Transverse colon (tissue), 4 donors: ENCODE results near the gene DNHD1. TPM values are rescaled to one million over a fixed set of nuclear protein-coding genes. Genes with fewer than 3 reads are reported as not detected.

Experiments used
- DNase-seq: peaks from one replicate; pipeline ENCODE4 v3.0.0-alpha.2; 2019
- H3K27ac ChIP-seq, 4 donors: fragments of 200-600 bp; sonication (generic); 2 replicates each; pipeline ENCODE4 v1.5.1; 2016 to 2018; ENCODE audit warnings: inconsistent platforms in 4 of 4
- H3K27me3 ChIP-seq: fragments of 200-600 bp; sonication (generic); 2 replicates; pipeline ENCODE4 v1.5.1; 2017; ENCODE audit warnings: inconsistent platforms
- H3K36me3 ChIP-seq, 4 donors: fragments of 200-600 bp; sonication (generic); 2 replicates each; pipeline ENCODE4 v1.5.1; 2017 to 2019; ENCODE audit warnings: inconsistent platforms in 4 of 4
- H3K4me1 ChIP-seq, 4 donors: fragments of 200-600 bp; sonication (generic); 2 replicates each; pipeline ENCODE4 v1.5.1; 2017 to 2020; ENCODE audit warnings: inconsistent platforms in 4 of 4
- H3K4me3 ChIP-seq, 4 donors: fragments of 200-600 bp; sonication (generic); 1 replicate in 1 of 4; 2 replicates in 3 of 4; pipeline versions ENCODE4 v1.5.1 to v1.6.1; 2017 to 2019; ENCODE audit warnings: inconsistent platforms in 4 of 4
- H3K9me3 ChIP-seq, 2 donors: fragments of 200-600 bp; sonication (generic); 2 replicates each; pipeline ENCODE4 v1.5.1; 2017 to 2019; ENCODE audit warnings: inconsistent platforms in 2 of 2
- CTCF ChIP-seq, 5 experiments: fragments of 200-600 bp in 3 of 5; fragments of 450-650 bp in 2 of 5; sonication (generic) in 3 of 5; IDR thresholded peaks; 1 replicate in 2 of 5; 2 replicates in 3 of 5; pipeline ENCODE4 v1.5.1; 2016 to 2017; ENCODE audit warnings: antibody characterized with exemption in 5 of 5, inconsistent platforms in 3 of 5, mild to moderate bottlenecking in 2 of 5, moderate library complexity in 1 of 5
- EP300 ChIP-seq: sonication (generic); formaldehyde crosslinking; IDR thresholded peaks from one replicate; pipeline ENCODE4 v1.6.1; 2017; ENCODE audit warnings: antibody characterized with exemption, low read depth
- POLR2A ChIP-seq: fragments of 450-650 bp; IDR thresholded peaks from one replicate; pipeline ENCODE4 v1.6.1; 2016; ENCODE audit warnings: antibody characterized with exemption, mild to moderate bottlenecking, moderate library complexity
- POLR2AphosphoS5 ChIP-seq, 3 donors: sonication (generic); formaldehyde crosslinking; IDR thresholded peaks; one replicate each; pipeline ENCODE4 v1.6.1; 2016; ENCODE audit warnings: antibody characterized with exemption in 3 of 3
- WGBS, 2 donors: methylation state at CpG; one replicate each; pipeline ENCODE4 v1.1.5; 2018; ENCODE audit warnings: low coverage in 1 of 2; 5-methylcytosine and 5-hydroxymethylcytosine counted together
- in situ Hi-C, 4 donors: fragments of 200-750 bp; cut with MboI; loops; one replicate each; pipeline versions ENCODE4 v1.15.0 to v1.15.1; 2017; ENCODE audit warnings: low sequenced_read_pairs in 3 of 4, low pct_ligation_motif_present in 1 of 4, low pct_unique_long_range_greater_than_20kb in 1 of 4
- intact Hi-C: fragments of 100-400 bp; cut with DNase I; formaldehyde crosslinking; loops from one replicate; pipeline ENCODE4 v1.15.1; 2023; ENCODE audit warnings: low total_unique reads
- total RNA-seq, 4 donors: library from RNA; depleted of rRNA; stranded (reverse); fragments of >200 nt; gene quantifications; one replicate each; pipeline ENCODE4 v1.1.0, GENCODE V29; 2016

Gene DNHD1
- total RNA-seq, 4 donors from 2014 or later = 19.3 to 57.5 (median 34.0) TPM

GRCh38 chr11:6604790-6605189, 107.7 kb downstream of the DNHD1 start:
- DNase-seq = no peak
- Histone ChIP-seq H3K36me3 (peaks cover 0 to 27% (median 14%) of the 10 kb centered on the region in 4 donors), H3K9me3 (no peaks in the 10 kb centered on the region), H3K27ac (peak overlapping the region; percentile 96 to 99 (median 97)), H3K4me1 (peaks cover 38 to 68% (median 49%) of the 10 kb centered on the region in 4 donors), H3K27me3 (no peaks in the 10 kb centered on the region), H3K4me3 (peak overlapping the region; percentile 78 to 90 (median 88))
- in situ Hi-C loops = loop anchor here in 2 of 4 donors (10.0 kb wide), 2 partner anchors 130 to 220 kb away; partner anchors contain the start of gene TRIM3 (in 1 of the 2)
- 15 to 18% methylated on average over 3 of the region's 3 CpGs for WGBS, 2 donors
- TF ChIP-seq POLR2AphosphoS5 (IDR thresholded peaks at IDR 0.05) = no peak
- no peak for TF ChIP-seq EP300
- no peak for TF ChIP-seq CTCF (IDR thresholded peaks at IDR 0.05)
- TF ChIP-seq POLR2A = no peak
- intact Hi-C loops = no loop called here

GRCh38 chr11:6606471-6607189, 109.5 kb downstream of the DNHD1 start:
- peaks cover 0 to 25% (median 9%) of the 10 kb centered on the region in 4 donors for H3K36me3 ChIP-seq
- peak overlapping the region; percentile 96 to 99 (median 97) for H3K27ac ChIP-seq
- no peaks in the 10 kb centered on the region for H3K9me3 ChIP-seq
- peak; percentile 90 for DNase-seq
- H3K4me3 ChIP-seq = peak overlapping the region in 2 of 4 donors; percentile 6 to 85
- no peaks in the 10 kb centered on the region for H3K27me3 ChIP-seq
- peaks cover 45 to 86% (median 63%) of the 10 kb centered on the region in 4 donors for H3K4me1 ChIP-seq
- peak; percentile 59 for TF ChIP-seq POLR2A
- peak; percentile 87 to 92 (median 90) for TF ChIP-seq POLR2AphosphoS5 (IDR thresholded peaks at IDR 0.05)
- TF ChIP-seq CTCF (IDR thresholded peaks at IDR 0.05) = no peak
- TF ChIP-seq EP300 = no peak
- intact Hi-C loops = no loop called here
- in situ Hi-C loops = loop anchor here in 2 of 4 donors (10.0 kb wide), 2 partner anchors 132 to 222 kb away; partner anchors contain the start of gene TRIM3 (in 1 of the 2)
- WGBS, 2 donors = 0 to 11% methylated on average over 2 to 11 of the region's 11 CpGs

DNA sequence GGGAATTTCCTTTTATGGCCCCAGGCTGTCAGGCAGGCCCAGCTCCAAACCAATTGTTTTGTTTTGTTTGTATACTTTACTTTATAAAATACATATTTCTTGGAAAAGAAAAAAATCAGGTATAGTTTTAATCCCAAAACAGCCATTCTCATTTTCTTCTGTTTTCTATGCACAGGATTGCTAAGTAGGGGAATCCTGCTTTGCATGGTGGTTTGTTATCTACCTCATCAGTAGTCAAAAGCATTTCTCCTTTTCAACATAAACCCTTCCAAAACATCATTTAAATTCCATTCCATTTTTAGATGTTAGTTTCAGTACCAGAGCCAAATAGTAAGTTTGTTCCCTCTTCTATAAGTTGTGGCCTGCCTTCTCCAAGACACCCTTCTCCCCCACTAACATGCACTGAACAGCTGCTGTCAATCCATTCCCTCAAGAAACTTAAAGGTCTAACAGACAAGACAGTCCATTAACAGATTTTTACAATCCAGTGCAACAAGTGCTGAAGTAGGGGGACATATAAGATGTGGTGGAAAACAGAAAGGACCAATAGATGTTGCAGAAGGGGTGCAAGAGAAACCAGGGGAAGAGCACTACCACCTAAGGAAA, 110.2 kb downstream of the DNHD1 start:
- H3K36me3 ChIP-seq = peaks cover 0 to 25% (median 9%) of the 10 kb centered on the region in 4 donors
- H3K27ac ChIP-seq = peak overlapping the region; percentile 96 to 99 (median 97)
- TF ChIP-seq POLR2AphosphoS5 (IDR thresholded peaks at IDR 0.05) (no peak), EP300 (no peak), POLR2A (no peak), CTCF (IDR thresholded peaks at IDR 0.05) (no peak)
- H3K27me3 ChIP-seq = no peaks in the 10 kb centered on the region
- in situ Hi-C loops = loop anchor here in 2 of 4 donors (10.0 kb wide), 2 partner anchors 132 to 222 kb away; partner anchors contain the start of gene TRIM3 (in 1 of the 2)
- intact Hi-C loops = no loop called here
- no peaks in the 10 kb centered on the region for H3K9me3 ChIP-seq
- DNase-seq = no peak
- H3K4me1 ChIP-seq = peaks cover 40 to 79% (median 57%) of the 10 kb centered on the region in 4 donors
- peak overlapping the region in 2 of 4 donors; percentile 6 to 85 for H3K4me3 ChIP-seq

GRCh38 chr11:6608011-6608410, 110.9 kb downstream of the DNHD1 start:
- DNase-seq = no peak
- Histone ChIP-seq H3K27me3 (no peaks in the 10 kb centered on the region), H3K4me3 (no peak overlapping the region), H3K9me3 (no peaks in the 10 kb centered on the region), H3K36me3 (peaks cover 0 to 25% (median 9%) of the 10 kb centered on the region in 4 donors), H3K27ac (peak overlapping the region; percentile 96 to 99 (median 97)), H3K4me1 (peaks cover 37 to 74% (median 54%) of the 10 kb centered on the region in 4 donors)
- no peak for TF ChIP-seq EP300
- peak in 2 of 3 donors; percentile 28 to 33 for TF ChIP-seq POLR2AphosphoS5 (IDR thresholded peaks at IDR 0.05)
- in situ Hi-C loops (loop anchor here in 2 of 4 donors (10.0 kb wide), 2 partner anchors 133 to 223 kb away; partner anchors contain the start of gene TRIM3 (in 1 of the 2)), intact Hi-C loops (no loop called here)
- WGBS, 2 donors = 94% methylated on average over 9 of the region's 9 CpGs; no CpG with 5 or more reads in 1 of the 2 donors
